ENCODE data around the gene SLC35F1.

Gene SLC35F1

DNA sequence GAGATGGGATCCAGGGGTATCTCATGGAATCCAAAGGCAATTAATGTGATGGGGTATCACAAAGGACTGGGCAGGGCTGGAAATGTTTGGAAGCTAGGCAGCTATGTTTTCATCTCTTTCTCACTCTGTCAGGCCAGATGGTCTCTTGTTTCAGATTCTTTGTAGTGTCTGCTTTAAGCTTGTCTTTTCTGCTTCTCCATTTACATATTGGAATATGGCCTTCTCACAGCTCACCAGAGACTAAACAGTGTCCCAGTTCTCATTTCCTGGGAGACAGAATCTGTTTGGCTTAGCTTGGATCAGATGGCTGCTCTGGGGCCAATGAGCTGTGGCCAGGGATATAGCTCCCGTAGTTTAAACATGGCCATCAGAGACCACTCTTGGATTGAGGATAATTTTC lies 78.9 kb downstream of the SLC35F1 start:
- H3K9me3 ChIP-seq (ENCODE audit: severe bottlenecking): no peaks in the 10 kb centered on the region
- H3K27ac ChIP-seq: no peak overlapping the region
- H3K27me3 ChIP-seq (ENCODE audit: insufficient read depth, low read depth, severe bottlenecking): no peaks in the 10 kb centered on the region
- no peaks in the 10 kb centered on the region for H3K36me3 ChIP-seq
- H3K4me3 ChIP-seq (ENCODE audit: low read depth, low read length): no peak overlapping the region
- DNase-seq: no peak
- TF ChIP-seq, protein P1, sequence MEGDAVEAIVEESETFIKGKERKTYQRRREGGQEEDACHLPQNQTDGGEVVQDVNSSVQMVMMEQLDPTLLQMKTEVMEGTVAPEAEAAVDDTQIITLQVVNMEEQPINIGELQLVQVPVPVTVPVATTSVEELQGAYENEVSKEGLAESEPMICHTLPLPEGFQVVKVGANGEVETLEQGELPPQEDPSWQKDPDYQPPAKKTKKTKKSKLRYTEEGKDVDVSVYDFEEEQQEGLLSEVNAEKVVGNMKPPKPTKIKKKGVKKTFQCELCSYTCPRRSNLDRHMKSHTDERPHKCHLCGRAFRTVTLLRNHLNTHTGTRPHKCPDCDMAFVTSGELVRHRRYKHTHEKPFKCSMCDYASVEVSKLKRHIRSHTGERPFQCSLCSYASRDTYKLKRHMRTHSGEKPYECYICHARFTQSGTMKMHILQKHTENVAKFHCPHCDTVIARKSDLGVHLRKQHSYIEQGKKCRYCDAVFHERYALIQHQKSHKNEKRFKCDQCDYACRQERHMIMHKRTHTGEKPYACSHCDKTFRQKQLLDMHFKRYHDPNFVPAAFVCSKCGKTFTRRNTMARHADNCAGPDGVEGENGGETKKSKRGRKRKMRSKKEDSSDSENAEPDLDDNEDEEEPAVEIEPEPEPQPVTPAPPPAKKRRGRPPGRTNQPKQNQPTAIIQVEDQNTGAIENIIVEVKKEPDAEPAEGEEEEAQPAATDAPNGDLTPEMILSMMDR (IDR thresholded peaks at IDR 0.05; ENCODE audit: low read depth, low read length): no peak

DNA sequence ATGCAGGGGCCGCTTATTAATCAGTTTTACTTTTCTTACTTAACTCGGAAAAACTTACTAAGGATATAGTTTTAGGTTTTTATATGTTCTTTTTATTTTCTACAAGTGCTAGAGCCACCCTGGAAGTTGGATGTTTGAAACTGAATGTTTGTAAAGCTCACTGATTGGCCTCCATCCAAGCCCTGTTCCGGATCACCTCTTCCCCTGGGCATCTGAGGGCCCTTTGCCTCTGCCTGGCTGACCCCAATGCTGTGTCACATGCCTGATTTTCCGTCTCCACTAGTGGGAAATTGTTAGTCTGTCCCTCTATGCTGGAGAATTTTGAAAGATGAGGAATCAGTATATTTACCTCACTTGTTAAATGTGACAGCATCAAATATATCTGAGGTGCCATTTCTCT lies 79.3 kb downstream of the SLC35F1 start:
- Histone ChIP-seq H3K4me3 (ENCODE audit: low read depth, low read length) (no peak overlapping the region), H3K27me3 (ENCODE audit: insufficient read depth, low read depth, severe bottlenecking) (no peaks in the 10 kb centered on the region), H3K9me3 (ENCODE audit: severe bottlenecking) (no peaks in the 10 kb centered on the region), H3K36me3 (no peaks in the 10 kb centered on the region), H3K27ac (no peak overlapping the region)
- no peak for DNase-seq
- TF ChIP-seq, protein P1 (IDR thresholded peaks at IDR 0.05; ENCODE audit: low read depth, low read length): no peak

DNA sequence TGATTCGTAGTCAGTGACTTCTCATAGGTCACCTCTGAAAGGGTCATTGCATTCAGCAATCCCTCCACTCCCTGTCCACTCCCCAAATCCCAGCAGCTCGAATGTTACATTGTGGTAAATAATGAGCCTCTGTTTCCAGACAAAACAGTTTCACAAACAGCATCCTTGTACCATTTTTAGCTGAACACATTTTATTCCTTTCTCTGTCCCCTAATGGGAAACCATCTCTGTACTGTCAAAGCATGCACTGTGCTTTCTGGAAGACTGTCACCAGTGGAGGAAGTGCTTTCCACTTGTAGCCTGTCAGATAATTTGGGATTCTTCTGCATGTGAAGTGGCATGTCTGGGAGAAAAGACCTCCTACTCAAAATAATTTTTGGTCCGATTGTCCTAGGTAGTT lies 82.0 kb downstream of the SLC35F1 start:
- Histone ChIP-seq H3K4me3 (ENCODE audit: low read depth, low read length) (no peak overlapping the region), H3K36me3 (no peaks in the 10 kb centered on the region), H3K27ac (no peak overlapping the region), H3K9me3 (ENCODE audit: severe bottlenecking) (no peaks in the 10 kb centered on the region), H3K27me3 (ENCODE audit: insufficient read depth, low read depth, severe bottlenecking) (no peaks in the 10 kb centered on the region)
- DNase-seq: no peak
- TF ChIP-seq, protein P1 (IDR thresholded peaks at IDR 0.05; ENCODE audit: low read depth, low read length): no peak

DNA sequence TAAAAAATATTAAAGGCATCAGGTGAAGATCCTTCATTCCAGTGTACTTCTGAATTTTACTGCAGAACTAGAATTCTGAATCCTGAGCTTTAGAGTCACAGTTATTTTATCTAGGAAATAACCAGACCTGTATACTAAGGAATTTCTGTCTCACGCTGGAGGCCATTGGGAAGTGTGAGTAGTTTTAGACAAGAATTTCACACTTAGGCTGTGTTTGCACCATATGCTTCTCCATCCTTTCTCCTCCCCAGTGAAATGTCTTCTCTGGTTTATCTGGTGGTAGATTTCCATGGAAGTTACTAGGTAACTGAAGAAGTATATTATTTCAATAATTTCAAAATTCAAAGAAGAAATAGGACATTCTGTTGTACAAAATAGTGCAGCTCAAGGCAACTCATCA lies 83.1 kb downstream of the SLC35F1 start:
- Histone ChIP-seq H3K36me3 (no peaks in the 10 kb centered on the region), H3K9me3 (ENCODE audit: severe bottlenecking) (no peaks in the 10 kb centered on the region), H3K27me3 (ENCODE audit: insufficient read depth, low read depth, severe bottlenecking) (no peaks in the 10 kb centered on the region), H3K27ac (no peak overlapping the region), H3K4me3 (ENCODE audit: low read depth, low read length) (no peak overlapping the region)
- DNase-seq: no peak
- TF ChIP-seq, protein P1 (IDR thresholded peaks at IDR 0.05; ENCODE audit: low read depth, low read length): no peak

DNA sequence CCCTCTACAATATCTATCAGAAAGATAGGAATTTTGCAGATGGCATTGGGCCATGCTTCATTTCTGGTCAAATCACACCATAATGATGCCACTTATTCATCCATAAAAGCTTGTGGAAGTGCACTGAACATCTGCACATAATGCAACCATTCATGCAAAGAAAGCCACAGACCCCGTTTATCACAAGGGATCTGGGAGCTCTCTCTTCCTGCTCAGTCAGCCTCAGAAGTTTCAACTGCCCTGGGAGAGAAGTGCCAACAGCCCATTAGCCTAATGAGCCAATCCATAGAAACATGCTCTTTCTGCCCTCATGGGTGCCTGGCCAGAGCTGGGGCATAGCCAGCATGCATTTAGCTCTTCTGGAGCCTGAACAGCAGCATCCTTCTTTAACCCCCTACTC lies 85.8 kb downstream of the SLC35F1 start:
- H3K27me3 ChIP-seq (ENCODE audit: insufficient read depth, low read depth, severe bottlenecking): no peaks in the 10 kb centered on the region
- TF ChIP-seq, protein P1 (IDR thresholded peaks at IDR 0.05; ENCODE audit: low read depth, low read length): no peak
- no peak overlapping the region for H3K4me3 ChIP-seq (ENCODE audit: low read depth, low read length)
- DNase-seq: no peak
- no peak overlapping the region for H3K27ac ChIP-seq
- H3K9me3 ChIP-seq (ENCODE audit: severe bottlenecking): no peaks in the 10 kb centered on the region
- no peaks in the 10 kb centered on the region for H3K36me3 ChIP-seq

DNA sequence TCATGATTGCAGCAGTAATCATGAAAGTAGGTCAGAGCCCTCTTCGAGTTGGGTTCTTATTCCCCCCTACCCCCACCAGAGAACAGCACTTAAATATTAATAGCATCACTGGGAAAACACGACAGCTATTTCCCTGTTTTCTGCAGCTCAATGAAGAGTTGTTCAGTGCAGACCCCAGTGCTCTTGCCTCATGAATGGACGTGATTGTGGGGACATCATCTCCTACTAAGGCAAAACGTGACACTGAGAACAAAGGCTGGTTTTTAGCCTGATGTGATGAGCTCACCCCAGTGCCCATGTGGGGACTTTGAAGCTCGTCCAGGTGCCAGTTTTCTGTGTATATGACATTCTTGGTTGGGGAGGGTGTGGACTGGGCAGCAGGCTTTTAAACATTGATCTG lies 105.9 kb downstream of the SLC35F1 start:
- Histone ChIP-seq H3K36me3 (no peaks in the 10 kb centered on the region), H3K27me3 (ENCODE audit: insufficient read depth, low read depth, severe bottlenecking) (no peaks in the 10 kb centered on the region), H3K4me3 (ENCODE audit: low read depth, low read length) (no peak overlapping the region), H3K9me3 (ENCODE audit: severe bottlenecking) (no peaks in the 10 kb centered on the region), H3K27ac (no peak overlapping the region)
- DNase-seq: no peak
- TF ChIP-seq, protein P1 (IDR thresholded peaks at IDR 0.05; ENCODE audit: low read depth, low read length): no peak

Data from WERI-Rb-1 (cell line).